ENCODE data around the gene IFITM1.
A peak's percentile ranks its signal among the peaks of the same experiment; 100 is the strongest.
"Not testable (repeated sequence)": the region's sequence is repeated elsewhere in the genome, so short reads cannot be mapped to it uniquely, and the experiment has no call there.

The IFITM1 gene

DNA sequence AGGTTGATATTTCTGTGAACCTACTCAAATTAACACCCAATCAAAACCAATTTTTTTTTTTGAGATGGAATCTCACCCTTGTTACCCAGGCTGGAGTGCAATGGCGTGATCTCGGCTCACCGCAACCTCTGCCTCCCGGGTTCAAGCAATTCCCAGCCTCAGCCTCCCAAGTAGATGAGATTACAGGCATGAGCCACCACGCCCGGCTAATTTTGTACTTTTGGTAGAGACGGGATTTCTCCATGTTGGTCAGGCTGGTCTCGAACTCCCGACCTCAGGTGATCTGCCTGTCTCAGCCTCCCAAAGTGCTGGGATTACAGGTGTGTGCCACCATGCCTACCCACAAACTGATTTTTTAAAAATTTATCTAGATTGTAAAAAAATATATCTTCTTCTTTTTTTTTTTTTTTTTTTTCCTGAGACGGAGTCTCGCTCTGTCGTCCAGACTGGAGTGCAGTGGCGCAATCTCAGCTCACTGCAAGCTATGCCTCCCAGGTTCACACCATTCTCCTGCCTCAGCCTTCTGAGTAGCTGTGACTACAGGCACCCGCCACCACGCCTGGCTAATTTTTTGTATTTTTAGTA, 14.8 kb downstream of the IFITM1 start:
- DNase-seq, result not testable (repeated sequence)

DNA sequence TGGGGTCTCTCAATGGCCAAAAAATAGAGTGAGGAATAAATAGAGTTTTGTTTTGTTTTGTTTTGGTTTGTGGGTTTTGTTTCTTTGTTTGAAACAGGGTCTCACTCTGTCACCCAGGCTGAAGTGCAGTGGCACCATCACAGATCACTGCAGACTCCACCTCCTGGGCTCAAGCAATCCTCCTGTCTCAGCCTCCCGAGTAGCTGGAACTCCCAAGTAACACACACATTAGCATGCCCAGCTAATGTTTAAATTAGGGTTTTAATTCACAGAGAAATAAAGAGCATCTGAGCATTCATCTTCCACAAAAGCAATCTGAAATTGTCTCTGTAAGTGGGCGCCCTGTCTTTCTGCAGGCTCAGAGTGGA, 16.0 kb downstream of the IFITM1 start:
- no peak for DNase-seq

DNA sequence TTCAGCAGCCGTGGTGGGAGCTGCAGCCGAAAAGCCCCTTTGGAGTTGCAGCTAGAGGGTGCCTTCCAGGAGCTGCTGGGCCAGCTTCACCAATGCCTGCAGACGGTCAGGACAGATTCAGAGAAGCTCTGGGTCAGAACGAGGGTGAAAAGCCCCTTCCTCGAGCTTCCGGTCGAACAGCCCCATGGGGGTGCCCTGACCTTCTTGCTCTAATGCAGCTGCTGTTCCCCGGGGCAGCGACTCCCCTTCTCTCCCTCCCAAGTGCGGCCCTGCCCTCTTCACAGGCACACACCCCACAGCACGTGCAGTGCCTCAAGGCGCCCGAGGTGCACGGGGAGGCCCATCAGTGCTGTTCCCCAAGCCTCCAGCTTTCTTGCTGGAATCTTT, 16.5 kb downstream of the IFITM1 start:
- DNase-seq, result no peak

DNA sequence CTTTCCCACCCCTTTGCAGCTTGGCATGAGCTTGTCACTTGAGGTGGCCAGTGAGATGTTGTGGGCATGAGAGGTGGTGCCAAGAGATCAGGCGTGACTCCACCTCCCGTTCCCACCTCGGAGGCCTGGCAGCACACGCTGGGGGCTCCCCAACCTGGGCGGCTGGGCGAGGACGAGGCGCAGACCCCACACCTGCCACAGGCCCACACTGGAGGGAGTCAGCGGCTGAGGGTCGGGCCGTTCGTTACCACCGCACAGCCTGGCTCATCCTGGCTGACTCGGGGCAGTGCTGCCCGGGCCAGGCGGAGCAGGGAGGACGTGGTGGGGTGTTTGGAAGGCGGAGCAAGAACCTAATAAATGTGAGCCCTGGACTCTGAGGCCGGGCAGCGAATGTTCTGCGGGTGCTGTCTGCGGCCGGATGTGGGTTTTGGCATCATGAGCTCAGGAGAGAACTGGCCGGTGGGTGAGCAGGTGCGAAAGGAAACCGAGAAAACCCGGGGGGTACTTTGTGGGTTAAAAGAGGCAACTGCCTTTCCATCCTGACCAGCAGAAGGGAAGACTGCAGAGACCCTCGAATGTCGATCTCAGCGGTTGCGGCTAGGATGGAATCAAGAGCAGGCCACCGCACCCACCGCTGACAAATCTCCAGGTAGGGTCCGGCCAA, 17.0 kb downstream of the IFITM1 start:
- no peak for DNase-seq

DNA sequence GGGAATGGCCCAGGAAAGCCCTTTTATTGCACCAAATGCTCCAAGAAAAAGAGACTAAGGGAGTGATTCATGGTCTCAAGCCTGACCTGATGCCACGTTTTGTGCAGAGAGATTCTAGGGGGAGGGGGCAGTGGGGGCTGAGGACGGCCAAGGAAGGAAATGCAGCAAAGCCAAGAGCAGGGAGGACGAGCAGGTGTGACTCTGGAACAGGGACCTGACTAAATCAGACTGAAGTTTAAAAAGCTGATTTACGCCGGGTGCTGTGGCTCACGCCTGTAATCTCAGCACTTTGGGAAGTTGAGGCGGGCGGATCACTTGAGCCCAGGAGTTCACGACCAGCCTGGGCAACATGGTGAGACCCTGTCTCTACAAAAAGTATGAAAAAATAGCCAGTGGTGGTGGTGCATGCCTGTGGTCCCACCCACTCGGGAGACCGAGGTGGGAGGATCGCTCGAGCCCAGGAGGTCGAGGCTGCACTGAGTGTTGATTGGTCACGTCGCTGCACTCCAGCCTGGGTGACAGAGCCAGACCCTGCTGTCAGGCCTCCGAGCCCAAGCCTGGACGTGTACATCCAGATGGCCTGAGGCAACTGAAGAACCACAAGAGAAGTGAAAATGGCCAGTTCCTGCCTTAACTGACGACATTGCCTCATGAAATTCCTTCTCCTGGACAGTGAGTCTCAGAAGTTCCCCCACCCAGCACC, 17.7 kb downstream of the IFITM1 start:
- no peak for DNase-seq

DNA sequence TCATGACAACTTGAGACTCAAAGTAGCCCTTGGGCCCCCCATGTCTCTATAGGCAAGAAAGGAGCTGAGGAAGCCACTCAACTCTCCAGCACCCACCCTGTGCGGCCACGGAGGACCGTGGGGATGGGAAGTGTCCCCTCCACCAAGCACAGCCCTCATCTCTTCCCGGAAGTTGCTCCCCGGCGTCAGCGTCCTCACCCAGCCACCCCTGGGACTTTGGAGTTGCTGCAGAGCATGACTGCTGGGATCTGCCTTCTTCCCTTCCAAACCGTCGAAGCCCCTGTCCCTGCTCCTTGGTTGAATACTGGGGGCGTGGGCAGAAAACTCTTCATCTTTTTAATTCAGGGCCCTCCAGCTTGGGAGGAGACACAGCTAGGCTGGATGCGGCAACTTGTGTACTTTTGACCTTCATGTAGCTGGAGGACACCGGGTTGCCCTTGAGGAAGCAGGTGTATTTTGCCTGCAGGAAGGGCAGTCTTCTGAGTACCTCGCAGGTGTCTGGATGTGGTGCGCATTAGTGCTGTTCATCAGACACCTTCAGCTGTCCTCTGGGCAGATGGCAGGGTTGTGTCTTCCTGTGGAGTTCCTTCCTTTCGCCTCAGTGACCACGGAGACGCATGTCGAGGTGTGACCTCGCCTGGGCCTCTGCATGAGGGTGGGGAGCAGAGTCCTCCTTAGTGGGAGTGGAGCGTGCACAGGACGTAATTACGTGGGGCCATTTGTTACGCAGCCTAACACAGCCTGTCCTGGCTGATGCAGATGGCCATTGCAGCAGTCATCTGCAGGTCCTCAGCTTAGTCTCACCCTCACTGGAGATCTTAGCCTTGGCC, 19.0 kb downstream of the IFITM1 start:
- DNase-seq, result no peak

DNA sequence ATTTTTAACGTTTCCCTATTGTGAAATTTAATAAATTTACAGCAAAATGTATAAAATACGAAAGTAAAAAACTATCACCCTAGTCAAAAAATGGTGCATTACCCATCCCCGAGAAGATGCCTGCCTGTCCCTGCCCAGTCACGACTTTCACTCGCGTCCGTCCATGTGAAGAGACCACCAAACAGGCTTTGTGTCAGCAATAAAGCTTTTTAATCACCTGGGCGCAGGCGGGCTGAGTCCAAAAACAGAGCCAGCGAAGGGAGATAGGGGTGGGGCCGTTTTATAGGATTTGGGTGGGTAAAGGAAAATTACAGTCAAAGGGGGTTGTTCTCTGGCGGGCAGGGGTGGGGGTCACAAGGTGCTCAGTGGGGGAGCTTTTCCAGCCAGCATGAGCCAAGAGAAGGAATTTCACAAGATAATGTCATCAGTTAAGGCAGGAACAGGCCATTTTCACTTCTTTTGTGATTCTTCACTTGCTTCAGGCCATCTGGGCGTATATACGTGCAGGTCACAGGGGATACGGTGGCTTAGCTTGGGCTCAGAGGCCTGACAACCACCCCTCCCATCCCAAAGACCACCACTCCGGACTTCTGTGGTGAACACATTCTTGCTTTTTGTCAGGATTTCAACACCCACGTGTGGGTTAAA, 19.9 kb downstream of the IFITM1 start:
- DNase-seq, result not testable (repeated sequence)

DNA sequence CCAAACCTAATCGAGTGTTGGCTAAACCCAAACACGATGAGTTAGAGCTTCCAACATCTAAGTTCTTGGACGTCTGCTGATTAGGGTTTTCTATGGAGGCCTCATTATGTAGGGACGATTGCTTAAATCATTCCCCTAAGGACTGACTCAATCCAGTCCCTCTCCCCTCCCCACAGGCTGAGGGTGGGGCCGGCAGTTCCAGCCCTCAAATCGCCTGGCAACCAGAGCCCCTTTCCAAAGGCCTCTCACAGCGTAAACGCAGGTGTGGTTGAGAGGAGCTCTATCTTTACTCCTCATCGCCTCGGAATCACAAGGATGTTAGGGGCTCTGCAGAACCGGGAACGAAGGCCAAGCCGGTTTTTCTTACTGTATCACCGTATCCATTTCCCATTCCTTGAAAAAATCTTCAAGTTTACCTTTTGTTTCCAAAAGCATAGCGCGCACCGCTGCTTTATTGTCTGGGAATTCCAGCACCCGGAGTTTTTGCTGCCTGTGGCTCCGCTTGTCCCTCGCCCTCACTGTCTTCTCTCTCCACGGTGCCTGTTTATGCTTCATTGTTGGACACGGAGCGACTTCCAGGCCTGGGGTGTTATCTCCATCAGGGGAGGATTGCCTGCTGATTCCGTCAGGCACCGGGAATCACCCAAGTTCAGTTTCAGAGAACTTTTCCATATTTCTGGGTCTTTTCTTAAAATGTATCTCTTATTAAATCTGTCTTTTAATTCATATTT, 20.6 kb downstream of the IFITM1 start:
- peak; percentile 45 for DNase-seq

DNA sequence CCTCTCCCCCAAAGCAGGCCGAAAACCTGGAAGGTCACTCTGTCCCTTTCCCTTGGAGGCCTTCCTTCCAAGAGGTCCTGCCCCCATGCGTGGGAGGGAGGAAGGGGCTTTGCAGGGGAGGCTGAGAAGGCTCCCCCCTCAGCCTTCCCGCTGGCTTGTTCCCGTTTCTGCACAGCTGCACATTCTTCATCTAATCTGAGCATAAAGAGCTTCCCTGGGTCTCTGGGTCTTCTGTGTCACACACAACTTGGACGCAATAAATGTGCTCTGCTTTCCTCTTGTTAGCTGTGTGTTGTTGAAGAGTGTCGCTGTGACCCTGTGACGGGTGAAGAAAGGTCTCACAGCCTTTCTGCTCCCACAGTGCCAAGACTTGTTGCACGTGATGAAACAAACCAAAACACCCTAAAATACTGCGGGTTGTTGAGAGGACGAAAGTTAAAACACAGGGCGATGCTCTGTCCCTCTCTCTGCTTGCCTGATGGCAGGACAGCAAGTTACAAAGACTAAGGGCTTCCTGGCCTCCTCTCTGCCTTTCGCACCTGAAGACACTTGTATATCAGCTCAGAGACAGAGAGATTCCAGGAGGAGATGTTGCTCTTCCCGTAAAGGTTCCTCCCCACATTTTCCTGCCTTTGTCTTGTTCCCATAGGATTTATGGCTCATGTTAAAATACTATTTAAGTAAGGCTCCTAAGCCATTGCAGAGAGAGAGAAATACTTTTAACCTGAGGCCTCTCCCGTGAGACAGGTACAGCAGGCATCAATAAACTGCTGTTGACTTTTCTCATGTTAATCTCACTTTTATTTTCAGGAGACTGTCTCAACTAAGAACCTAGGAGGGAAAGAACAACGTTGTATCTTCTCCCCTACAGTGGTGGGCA, 22.2 kb downstream of the IFITM1 start:
- DNase-seq, result no peak

DNA sequence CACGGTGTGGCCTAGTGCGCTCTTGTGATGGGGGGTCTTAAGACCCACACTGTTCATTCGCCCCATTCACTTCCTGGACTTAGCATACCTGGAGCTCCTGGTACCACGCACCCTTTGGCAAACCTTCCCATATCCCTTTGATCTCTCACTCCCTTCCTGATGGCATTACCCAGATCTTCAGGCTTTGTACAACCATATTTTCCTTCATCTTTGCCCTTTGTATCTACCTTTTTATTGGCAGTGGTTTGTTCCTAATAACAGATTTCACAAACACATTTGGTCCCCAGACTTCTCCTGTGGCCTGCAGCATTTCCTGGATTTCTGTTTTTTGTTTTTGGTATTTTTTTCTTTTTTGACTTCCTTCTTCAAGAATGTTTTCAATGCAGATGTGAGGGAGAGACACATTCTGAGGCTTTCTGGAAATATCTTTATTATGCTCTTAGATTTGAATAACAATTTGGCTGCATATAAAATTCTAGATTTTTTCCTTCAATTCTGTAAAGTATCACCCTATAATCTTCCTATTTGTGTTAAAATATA, 22.9 kb downstream of the IFITM1 start:
- no peak for DNase-seq

DNA sequence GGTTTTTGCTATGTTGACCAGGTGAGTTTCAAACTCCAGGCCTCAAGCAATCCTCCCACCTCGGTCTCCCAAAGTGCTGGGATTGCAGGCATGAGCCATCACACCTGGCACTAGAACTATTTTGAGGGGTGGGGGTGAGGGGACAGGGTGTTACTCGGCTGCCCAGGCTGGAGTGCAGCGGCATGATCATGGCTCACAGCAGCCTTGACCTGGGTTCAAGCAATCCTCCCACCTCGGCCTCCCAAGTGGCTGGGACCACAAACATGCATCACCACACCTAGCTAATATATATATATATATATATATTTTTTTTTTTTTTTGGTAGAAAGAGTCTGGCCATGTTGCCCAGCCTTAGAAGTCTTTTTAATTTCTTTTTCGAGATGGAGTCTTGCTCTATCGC, 23.9 kb downstream of the IFITM1 start:
- no peak for DNase-seq

DNA sequence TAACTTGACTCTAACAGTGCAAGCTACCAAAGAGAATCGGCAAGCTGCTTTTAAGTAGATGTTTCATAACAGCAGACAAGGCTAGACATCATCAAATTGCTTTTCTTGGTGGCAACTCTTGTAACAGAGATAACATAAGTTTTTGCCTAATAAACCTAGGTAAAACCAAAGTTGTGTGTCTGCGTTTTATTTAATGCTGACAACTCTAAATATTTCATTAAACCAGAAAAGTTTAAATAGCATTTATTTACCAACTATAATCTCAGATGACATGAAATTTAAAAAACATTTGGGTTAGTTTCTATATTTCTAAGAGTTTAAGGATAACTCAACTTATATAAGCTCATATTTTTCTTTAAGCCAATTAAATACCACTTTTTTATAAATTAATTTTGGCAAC, 26.1 kb downstream of the IFITM1 start:
- no peak for DNase-seq

DNA sequence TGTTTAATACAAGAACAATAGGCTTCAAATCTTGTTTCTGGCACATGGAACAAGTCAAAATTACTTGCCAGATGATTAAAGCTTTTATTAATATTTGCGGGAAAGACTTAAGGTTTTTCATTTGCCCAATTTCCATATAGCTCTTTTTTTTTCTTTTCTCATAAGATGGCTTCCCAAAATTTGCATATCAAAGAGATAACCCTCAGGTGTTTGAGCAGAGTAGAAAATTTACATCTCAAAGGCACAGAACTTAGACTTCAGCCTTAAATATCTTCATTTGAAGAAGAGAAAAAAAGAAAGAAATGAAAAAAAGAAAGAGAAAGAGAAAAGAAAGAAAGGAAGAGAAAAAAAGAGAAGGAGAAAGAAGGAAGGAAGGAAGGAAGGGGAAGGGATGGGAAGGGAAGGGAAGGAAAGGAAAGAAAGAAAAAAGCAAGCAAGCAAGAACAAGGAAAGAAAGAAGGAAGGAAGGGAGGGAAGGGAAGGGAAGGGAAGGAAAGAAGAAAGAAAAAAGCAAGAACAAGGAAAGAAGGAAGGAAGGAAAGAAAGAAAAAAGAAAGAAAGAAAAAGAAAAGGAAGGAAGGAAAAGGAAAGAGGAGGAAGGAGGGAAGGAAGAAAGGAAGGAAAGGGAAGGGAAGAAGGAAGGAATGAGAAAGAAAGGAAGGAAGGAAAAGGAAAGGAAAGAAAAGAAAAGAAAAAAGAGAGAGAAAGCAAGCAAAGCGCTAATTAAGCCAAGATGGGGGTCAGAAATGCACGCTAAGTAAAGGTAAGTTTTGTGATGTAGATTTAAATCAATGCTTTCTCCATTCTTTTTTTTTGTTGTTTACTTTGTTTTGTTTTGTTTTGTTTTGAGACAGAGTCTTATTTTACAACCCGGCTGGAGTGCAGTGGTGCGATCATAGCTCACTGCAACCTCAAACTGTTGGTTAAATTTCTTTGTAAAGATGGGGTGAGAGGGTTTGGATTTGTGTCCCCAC, 27.0 kb downstream of the IFITM1 start:
- no peak for DNase-seq

DNA sequence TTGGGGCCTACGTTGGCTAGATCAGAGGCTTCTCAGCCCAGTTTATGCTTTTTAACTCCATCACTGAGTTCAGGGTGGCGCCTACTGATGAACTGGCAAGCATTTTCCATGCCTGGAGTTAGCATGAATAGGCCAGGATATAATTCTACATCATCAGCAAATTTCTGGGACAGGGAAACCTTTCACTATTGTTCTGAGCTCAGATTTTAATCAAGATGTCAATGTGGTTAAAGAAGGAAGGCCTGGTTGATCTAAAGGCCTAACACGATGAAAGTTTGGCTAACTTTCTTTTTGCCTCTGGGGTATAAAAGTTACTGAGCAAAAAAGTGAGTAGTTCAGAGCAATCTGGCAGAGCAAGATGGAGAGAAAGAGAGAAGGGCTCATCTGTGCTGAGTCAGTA, 28.5 kb downstream of the IFITM1 start:
- no peak for DNase-seq

DNA sequence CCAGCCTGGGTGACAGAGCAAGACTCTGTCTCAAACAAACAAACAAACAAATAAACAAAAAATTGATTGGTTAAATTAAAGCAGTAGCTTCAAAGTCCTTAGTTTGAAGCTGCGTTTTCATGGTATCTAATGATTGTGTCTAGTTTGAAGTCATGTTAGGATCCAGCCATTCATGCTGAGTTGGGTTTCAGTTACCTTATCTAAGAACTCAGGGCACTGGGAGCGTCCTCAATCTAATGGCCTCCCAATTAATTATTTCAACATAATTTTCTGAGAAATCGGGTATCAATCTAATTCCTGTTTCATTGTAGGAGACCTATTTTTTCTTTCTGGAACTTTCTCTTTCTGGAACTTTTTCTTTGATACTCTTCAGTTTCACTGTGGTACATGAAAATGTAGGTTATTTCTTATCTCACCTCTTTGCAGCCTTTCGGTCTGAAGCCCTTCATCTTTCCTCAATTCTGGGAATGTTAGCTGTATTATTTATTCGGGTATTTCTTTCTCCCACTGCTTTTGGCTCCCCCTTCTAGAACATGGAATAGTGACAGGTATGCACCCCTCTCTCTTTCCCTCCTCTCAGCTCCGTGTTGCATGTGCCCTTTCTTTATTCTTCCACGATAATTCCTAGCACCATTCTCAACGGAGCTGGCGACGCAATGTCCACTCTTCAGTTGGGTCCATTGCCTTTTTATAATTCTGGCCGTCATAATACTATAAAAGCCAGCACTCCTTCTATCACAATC, 31.2 kb downstream of the IFITM1 start:
- no peak for DNase-seq

DNA sequence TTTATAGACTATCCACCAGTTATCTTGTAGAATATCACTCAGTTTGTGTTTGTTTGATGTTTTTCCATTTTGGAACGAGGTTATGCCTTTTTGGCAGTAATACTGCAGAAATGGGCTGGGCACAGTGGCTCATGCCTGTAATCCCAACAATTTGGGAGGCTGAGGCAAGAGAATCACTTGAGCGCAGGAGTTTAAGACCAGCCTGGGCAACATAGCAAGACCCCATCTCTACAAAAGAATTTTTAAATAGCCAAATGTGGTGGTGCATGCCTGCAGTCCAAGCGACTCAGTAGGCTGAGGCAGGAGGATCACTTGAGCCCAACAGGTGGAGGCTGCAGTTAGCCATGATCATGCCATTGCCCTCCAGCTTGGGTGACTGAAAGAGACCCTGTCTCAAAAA, 32.7 kb downstream of the IFITM1 start:
- DNase-seq, result no peak

DNA sequence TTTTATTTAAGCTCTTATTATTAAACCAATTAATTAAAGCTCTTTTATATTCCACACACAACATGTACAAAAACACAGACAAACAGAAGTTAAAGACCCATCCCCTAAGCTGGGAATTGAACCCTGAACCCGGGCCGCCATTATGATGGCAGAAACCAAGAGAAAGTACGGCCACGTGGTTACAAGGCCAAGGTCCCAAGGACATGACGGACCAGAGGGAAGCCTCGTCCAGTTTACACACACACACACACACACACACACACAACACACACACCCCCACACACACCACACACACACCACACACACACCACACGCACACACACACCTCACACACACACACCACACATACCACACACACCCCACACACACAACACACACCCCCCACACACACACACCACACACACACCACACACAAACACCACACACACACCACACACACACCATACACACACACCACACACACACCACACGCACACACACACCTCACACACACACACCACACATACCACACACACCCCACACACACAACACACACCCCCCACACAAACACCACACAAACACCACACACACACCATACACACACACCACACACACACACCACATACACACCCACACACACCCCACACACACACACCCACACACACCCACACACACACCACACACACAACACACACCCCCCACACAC, 35.6 kb downstream of the IFITM1 start:
- not testable (repeated sequence) for DNase-seq

DNA sequence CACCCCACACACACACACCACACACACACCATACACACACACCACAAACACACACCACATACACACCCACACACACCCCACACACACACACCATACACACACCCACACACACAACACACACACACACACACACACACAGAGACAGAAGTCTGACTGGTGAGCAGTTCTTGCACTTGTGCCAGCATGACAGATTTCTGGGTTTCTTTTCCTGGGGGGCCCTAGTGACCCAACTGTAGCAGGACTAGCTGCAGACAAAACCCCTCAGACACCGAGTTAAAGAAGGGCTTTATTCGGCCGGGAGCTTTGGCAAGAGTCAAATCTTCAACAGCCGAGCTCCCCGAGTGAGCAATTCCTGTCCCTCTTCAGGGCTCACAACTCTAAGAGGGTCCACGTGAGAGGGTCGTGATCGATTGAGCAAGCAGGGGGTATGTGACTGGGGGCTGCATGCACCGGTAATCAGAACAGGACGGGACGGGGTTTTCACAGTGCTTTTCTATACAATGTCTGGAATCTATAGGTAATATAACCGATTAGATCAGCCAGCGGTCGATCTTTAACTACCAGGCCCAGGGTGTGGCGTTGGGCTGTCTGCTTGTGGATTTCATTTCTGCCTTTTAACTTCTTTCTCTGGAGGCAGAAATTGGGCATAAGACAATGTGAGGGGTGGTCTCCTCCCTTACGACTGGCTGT, 36.3 kb downstream of the IFITM1 start:
- DNase-seq, result not testable (repeated sequence)
